GM21717 (cell line): ENCODE data around the gene PUSL1.

Experiments used
- ATAC-seq: cut with Tn5 transposase; IDR thresholded peaks from one replicate; pipeline ENCODE4 v1.9.1; 2021; ENCODE audit warnings: mild to moderate bottlenecking, moderate library complexity; ENCODE audit not compliant: unreplicated experiment

Gene PUSL1

DNA sequence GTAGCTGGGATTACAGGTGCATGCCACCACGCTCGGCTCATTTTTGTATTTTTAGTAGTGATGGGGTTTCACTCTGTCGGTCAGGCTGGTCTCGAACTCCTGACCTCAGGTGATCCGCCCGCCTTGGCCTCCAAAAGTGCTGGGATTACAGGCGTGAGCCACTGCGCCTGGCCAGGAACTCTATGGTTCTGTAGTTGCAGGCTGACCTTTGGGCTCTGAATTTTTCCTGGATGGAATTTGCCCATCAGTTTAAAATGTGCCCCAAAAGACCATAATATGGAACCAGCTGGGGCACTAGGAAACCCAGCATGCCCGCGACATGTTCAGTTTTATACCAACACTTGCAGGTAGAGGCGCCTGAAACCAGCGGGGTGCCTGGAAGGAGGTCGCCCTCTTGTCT lies 29.8 kb upstream of the PUSL1 start:
- no peak for ATAC-seq

DNA sequence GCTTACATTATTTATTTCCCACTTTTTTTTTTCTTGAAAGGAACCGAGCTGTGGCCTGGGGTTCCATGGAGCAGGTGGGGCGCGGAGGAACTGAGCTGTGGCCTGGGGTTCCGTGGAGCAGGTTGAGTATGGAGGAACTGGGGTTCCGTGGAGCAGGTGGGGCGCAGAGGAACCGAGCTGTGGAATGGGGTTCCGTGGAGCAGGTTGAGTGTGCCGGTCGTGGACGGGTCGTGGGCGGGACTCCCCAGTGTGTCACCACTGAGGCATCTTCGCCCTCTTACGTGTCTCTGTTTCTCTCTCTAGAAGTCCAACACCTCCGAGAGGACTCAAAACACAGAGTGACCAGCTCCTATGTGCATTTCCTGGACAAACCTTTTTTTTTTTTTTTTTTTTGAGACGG lies 29.4 kb upstream of the PUSL1 start:
- ATAC-seq: no peak

DNA sequence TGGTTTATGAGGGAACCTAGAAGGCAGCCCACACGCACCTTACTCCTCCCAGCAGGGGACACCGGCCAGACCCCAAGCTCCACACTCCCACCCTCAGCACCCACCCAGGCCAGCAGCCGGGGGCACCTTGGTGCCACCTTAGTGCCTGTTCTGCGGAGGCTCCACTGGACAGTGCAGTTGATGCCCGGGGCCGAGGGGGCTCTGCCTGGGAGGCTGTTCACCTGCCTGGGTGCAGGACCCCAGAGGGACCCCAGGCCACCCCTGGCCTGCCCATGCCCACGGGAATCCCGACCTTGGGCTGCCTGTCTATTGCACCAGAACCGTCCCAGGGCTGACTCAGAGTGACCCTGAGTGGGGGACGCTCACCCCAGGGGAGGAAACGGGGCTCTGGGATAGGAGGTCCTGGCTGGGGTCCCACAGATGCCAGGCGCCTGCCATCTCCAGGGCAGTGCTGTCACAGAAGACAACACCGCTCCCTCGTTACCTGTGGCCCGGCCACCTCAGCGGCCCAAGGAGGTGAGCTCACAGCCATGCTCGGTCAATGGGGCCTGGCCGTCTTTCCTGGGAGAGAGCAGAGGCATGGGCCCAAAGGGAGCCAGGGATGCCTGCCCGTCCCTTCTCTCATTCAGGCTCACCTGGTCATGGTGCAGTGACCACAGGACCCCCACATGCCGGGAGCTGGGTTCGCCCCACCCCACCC lies 27.5 kb upstream of the PUSL1 start:
- ATAC-seq: no peak

DNA sequence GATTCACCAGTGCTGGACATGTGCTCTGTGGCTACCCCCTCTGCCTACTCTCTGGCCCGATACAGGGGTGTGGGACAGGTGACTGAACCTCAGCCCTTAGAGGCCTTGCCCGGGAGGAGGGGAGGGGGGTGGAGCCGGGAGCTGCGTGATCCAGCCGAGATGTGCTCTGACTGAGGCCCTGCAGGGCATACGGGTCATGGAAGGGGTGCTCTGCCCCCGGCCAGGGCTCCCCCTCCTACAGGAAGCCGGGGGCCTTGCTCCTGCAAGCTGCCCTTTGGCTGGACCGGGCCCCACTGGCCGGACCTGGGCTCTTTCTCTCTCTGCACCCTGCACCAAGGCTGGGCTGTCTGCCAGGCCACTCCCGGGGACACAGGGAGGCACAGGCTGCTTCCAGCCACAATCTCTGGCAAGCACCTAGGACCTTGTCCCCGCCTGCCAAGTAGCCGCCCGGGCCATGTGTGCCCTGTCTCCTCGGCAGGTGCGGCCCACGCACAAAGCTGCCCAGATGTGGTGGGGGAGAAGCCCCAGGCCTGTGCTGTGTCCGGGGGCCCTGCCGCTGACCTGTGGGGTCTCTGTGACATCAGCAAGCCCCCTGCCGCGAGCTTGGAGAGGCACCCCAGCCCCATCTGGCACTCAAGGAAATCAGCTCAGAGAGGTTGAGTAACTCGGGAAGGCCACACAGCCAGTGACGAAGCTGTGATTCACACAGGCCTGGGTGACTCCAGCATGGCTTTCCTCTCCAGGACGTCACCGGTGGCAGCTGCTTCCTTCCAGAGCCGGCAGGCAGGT lies 26.7 kb upstream of the PUSL1 start:
- no peak for ATAC-seq

DNA sequence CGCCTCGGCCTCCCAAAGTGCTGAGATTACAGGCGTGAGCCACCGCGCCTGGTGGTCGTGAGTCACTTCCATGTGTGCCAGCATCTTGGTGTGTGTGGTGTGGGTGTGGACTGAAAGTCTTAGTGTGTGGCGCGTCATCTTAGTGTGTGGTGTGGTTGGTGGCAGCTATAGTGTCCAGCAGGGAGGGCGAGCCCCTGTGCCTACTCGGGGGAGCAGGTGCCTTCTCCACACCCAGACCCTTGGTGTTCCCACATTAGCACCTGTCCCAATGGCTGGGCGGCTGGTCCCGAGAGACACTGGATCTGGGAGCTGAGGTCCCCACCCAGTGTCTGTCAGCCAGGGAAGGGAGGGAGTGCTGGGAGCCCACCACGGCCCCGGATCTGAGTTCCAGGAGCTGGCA lies 25.4 kb upstream of the PUSL1 start:
- no peak for ATAC-seq

DNA sequence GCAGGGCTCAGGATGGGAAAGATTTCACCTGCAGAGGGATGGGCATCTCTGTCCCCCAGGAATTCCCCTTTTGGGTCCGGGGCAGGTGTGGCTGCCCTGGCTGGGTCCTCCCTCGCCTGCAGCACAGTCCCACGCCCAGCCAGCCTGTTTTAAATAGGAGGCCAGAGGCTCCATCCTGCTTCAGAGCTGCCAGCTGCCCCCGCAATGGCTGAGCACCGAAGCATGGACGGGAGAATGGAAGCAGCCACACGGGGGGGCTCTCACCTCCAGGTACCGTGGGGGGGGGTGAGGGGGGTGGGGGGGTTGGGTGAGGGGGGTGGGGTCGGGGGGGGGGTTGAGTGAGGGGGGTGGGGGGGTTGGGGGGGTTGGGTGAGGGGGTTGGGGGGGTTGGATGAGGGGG lies 24.6 kb upstream of the PUSL1 start:
- ATAC-seq: no peak

DNA sequence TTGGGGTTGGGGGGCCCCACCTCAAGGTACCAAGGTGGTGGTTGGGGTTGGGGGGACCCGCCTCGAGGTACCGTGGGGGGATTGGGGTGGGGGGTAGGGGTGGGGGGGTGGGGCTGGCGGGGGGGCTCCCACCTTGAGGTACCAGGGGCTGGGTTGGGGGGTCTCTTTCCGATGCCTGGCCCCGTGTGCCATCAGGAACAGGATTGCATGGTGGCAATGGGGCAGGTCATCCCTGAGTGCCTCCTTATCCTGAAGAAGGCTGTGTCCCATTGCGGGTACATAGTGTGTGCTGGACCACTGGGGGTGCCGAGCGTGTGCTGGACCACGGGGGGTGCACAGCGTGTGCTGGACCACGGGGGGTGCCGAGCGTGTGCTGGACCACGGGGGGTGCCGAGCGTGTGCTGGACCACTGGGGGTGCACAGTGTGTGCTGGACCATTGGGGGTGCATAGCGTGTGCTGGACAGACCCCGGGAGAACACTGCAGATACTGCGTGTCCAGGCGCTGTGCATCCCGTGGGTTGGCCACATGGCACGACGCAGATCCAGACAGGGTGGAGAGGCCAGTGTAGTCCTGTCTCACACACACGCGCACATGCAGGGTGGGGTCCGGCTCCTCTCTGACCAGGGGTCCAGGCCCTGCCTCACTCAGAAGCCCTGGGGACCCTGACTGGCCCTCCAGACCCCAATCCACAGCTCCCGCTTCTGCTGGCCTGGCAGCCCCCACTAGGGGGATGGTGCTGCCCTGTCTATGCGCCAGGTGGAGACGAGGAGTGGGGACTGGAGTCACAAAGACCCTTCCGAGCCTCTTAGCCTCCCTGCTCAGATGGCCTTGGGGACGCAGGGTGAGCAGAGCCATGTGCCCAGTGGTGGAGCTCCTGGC lies 23.9 kb upstream of the PUSL1 start:
- no peak for ATAC-seq

DNA sequence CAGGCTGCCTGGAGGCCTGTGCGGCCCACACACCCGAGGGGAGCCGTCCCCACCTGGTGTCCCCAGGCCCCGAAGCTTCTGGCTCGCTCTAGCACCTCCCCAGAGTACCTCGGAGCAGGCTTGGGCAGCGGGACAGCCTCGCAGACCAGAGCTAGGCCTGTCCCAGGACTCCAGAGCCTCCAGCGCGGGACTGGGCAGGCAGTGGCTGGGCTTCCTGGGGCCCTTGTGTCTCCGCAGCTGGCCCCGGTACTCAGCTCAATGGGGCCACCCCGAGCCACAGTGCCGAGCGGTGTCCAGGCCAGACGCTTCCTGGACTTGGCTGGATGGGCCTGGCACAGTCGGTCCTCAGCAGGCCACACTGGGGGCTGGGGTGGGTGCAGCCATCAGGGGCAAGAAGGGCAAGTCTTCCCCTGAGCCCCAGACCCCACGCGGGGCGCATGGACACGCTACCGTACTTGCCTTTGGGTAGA lies 23.3 kb upstream of the PUSL1 start:
- ATAC-seq: no peak

DNA sequence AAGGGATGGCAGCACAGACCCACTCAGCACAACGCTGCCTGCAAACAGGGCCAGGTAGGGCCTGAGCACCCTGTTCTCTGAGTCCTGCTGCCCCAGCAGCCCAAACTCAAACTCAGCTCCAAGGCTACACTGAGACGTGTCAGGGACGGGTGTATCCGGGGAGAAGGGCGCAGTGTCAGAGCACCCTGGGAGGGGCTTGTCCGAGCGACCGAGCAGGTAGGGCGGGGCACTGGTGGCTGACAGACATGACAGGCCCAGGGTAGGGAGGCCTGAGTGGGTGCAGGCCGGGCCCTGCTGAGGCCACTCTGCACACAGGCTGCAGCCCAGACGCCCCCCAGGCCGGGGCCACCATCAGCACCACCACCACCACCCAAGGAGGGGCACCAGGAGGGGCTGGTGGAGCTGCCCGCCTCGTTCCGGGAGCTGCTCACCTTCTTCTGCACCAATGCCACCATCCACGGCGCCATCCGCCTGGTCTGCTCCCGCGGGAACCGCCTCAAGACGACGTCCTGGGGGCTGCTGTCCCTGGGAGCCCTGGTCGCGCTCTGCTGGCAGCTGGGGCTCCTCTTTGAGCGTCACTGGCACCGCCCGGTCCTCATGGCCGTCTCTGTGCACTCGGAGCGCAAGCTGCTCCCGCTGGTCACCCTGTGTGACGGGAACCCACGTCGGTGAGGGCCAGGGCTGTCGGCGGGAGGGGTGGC lies 22.6 kb upstream of the PUSL1 start:
- no peak for ATAC-seq

DNA sequence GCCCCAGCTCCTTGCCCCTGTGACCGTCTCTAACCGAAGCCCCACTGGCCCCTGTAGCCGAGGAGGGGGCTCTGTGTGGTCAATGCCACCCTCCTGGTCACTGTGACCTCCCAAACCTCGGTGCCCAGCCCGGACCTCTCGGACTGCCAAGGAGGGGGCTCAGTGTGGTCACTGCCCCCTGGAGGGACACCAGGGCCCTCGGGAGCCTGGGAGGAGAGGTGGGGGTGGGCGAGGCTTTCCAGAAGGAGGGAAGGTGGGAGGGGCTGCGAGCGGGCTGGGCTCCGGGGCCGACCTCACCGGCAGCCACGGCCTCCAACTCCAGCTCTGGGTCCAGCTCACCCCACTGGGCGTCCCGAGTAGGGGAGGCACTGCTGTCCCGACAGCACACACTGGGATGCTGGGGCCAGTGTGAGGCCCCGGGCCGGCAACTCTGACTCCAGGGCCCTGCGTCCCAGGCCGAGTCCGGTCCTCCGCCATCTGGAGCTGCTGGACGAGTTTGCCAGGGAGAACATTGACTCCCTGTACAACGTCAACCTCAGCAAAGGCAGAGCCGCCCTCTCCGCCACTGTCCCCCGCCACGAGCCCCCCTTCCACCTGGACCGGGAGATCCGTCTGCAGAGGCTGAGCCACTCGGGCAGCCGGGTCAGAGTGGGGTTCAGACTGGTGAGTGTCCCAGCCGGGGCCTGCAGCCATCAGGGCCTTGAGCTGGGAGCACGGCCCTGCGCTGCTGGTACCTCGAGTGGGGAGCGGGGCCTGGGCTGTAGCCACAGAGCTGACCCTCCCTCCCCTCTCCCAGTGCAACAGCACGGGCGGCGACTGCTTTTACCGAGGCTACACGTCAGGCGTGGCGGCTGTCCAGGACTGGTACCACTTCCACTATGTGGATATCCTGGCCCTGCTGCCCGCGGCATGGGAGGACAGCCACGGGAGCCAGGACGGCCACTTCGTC lies 21.8 kb upstream of the PUSL1 start:
- ATAC-seq: no peak

DNA sequence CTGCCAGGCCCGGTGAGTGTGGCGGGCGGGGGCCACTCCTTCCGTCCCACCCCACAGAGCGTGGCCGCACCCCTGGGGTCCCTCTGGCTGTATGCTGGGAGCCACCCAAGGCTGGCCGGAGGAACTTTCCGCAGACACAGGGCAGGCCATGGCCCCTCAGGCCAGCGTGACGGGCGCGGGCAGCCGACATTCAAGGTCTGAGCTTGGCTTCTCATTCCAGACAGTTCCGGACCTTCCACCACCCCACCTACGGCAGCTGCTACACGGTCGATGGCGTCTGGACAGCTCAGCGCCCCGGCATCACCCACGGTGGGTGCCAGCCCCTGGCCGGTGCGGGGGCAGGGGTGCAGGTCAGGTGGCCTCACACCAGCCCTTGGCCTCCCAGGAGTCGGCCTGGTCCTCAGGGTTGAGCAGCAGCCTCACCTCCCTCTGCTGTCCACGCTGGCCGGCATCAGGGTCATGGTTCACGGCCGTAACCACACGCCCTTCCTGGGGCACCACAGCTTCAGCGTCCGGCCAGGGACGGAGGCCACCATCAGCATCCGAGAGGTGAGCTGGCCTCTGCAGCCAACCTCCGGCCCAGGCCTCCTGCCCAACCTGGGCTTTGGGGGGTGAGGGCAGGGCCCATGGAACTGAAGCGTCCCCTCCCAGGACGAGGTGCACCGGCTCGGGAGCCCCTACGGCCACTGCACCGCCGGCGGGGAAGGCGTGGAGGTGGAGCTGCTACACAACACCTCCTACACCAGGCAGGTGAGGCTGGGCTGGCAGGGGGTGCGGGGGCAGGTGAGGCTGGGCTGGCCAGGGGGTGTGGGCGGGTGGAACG lies 20.9 kb upstream of the PUSL1 start:
- no peak for ATAC-seq

DNA sequence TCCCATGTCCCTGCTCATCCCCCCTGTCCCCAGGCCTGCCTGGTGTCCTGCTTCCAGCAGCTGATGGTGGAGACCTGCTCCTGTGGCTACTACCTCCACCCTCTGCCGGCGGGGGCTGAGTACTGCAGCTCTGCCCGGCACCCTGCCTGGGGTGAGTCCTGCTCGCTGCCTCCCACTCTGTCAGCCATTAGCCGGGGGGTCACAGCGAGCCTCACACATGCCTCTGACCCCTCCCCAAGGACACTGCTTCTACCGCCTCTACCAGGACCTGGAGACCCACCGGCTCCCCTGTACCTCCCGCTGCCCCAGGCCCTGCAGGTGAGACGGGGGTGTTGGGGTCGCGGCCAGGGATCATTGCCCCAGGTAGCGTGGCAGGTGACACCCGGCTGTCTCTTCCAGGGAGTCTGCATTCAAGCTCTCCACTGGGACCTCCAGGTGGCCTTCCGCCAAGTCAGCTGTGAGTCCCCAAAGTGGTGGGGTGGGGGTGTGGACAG lies 18.1 kb upstream of the PUSL1 start:
- no peak for ATAC-seq

DNA sequence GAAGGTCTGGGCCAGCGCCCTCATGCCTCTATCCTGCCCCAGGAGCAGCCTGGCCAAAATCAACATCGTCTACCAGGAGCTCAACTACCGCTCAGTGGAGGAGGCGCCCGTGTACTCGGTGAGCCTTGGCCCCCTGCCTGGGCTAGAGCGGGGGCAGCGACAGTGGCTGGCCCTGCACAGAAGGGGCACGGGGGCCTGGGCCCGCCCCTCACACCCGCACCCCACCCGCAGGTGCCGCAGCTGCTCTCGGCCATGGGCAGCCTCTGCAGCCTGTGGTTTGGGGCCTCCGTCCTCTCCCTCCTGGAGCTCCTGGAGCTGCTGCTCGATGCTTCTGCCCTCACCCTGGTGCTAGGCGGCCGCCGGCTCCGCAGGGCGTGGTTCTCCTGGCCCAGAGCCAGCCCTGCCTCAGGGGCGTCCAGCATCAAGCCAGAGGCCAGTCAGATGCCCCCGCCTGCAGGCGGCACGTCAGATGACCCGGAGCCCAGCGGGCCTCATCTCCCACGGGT lies 17.3 kb upstream of the PUSL1 start:
- ATAC-seq: no peak

DNA sequence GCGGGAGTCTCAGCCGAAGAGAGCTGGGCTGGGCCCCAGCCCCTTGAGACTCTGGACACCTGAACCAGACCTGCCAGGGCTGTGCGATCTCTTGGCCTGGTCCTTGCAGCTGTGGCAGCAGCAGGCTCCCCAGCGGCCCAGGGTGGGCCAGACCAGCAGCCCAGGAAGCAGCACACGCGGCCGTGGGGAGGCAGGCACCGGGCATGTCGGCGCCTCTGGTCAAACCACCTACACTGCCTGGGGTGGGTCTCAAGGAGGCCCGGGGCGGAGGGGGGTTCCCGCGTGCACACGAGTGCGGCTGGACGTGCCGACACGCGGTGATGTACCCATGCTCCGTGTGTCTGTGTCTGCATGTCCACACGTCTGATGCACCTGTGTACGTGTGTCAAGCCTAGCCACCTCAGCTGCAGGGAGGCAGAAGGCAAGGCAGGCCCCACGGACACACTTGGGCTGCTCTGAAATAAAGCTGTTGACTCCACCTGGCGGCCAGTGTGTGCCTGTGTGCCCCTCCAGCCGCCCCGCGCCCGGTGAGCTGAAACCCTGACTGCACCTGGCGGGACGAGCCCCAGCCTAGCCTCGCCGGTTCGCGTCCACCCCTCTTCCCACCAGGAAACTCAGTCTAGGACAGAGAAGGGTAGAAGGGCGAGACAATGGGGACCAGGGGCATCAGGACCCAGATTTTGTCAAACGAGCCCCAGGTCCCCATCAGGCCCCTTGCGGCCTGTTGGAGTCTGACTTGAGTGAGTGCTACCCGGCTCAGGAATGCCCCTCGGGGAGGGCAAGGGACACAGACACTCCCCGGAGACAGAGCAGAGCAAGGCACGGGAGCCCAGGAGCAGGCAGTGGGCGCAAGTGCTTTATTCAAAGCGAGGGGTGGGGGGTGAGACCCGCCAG lies 16.6 kb upstream of the PUSL1 start:
- no peak for ATAC-seq

DNA sequence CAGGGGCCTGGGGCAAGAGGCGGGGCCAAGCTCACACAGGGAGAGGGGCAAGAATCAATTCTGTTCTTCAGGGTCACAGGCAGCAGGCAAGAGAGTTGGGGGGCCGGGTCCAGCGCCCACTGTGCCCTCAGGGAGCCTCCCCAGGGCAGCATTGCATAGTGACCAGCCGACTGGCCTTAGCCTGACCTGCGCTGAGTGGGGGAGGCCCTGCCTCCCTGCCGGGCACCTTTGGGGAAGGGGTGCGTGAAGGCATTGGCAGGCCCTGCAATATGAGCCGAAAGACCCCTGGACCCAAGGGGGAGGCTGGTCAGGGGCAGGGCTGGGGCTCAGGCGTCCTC lies 16.0 kb upstream of the PUSL1 start:
- no peak for ATAC-seq

DNA sequence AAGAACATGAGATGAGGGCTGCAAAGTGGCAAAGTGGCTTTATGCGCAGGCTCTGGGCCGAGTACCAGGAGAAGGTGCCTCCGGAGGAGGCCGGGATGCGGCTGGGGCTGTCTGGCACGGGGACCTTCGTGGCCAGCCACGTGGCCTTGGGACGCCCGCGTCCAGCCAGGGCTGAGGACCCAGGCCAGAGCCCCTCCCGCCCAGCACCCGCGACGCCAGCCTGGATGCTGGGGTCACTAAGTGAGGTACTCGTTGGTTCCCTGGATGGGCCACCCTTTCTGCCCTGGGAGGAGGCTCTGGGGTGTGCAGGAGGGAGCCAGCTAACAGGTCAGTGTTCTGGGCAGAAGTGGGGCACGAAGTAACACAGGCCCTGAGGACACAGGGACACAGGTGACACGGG lies 15.5 kb upstream of the PUSL1 start:
- no peak for ATAC-seq
